Activated CD4-positive, alpha-beta T cell treated with anti-CD3 and anti-CD28 coated beads, Interleukin-10, Interleukin-2, amounts not matched to agents 100 ng/mL and 50 ng/mL, durations not matched to agents 16 hours and 8 hours (primary cell): ENCODE results near the gene NF1.
A peak's percentile ranks its signal among the peaks of the same experiment; 100 is the strongest.
"Not testable (repeated sequence)": the region's sequence is repeated elsewhere in the genome, so short reads cannot be mapped to it uniquely, and the experiment has no call there.

ENCODE experiments used
- DNase-seq: peaks from one replicate; pipeline ENCODE4 v3.0.0-alpha.2; 2020

NF1 gene, protein sequence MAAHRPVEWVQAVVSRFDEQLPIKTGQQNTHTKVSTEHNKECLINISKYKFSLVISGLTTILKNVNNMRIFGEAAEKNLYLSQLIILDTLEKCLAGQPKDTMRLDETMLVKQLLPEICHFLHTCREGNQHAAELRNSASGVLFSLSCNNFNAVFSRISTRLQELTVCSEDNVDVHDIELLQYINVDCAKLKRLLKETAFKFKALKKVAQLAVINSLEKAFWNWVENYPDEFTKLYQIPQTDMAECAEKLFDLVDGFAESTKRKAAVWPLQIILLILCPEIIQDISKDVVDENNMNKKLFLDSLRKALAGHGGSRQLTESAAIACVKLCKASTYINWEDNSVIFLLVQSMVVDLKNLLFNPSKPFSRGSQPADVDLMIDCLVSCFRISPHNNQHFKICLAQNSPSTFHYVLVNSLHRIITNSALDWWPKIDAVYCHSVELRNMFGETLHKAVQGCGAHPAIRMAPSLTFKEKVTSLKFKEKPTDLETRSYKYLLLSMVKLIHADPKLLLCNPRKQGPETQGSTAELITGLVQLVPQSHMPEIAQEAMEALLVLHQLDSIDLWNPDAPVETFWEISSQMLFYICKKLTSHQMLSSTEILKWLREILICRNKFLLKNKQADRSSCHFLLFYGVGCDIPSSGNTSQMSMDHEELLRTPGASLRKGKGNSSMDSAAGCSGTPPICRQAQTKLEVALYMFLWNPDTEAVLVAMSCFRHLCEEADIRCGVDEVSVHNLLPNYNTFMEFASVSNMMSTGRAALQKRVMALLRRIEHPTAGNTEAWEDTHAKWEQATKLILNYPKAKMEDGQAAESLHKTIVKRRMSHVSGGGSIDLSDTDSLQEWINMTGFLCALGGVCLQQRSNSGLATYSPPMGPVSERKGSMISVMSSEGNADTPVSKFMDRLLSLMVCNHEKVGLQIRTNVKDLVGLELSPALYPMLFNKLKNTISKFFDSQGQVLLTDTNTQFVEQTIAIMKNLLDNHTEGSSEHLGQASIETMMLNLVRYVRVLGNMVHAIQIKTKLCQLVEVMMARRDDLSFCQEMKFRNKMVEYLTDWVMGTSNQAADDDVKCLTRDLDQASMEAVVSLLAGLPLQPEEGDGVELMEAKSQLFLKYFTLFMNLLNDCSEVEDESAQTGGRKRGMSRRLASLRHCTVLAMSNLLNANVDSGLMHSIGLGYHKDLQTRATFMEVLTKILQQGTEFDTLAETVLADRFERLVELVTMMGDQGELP (N-terminal part only)

DNA sequence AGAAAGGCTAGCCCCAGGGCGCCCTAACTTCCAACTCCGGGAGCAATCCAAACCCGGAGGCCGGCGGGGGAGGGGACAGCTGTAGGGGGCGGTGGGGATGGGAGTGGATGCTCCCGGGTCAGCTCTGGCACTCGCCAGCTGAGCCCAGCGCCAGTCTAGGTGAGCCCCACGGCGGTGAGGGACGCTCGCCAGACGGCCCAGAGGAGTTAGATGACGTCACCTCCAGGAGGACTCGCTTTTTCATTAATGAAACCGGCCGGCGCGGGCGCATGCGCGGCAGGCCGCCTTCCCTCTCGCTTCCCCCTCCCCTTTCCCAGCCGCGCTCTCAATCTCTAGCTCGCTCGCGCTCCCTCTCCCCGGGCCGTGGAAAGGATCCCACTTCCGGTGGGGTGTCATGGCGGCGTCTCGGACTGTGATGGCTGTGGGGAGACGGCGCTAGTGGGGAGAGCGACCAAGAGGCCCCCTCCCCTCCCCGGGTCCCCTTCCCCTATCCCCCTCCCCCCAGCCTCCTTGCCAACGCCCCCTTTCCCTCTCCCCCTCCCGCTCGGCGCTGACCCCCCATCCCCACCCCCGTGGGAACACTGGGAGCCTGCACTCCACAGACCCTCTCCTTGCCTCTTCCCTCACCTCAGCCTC lies at the start of gene NF1:
NF1 (plus strand) TSS at position 378 of the 636 bp plus-strand sequence. CDS start 333 bp downstream, outside the sequence.
- DNase-seq = peak; percentile 95

GRCh38 chr17:31046856-31047425 lies 47.8 kb upstream of the NF1 start:
- not testable (repeated sequence) for DNase-seq

GRCh38 chr17:31048142-31048541 lies 46.6 kb upstream of the NF1 start:
- no peak for DNase-seq

DNA sequence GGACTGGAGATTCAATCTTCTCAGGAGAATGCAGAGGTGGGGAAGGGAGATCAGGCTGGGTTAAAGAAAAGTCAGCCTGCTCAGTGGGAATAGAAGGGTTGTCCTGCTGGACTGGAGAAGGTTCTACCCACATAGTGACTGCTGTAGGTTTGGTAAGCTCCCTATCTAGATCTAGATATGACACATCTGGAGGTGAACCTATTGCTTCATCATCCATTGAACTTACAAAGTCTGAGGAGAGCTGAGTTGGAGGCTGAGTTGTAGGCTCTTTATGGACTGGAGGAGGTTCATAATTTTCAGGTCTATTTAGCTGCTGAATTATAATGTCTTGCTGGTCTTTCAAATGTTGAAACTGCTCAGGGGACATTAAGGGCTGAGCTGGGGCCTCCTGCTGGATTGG lies 46.0 kb upstream of the NF1 start:
- DNase-seq = no peak

GRCh38 chr17:31050948-31051347 lies 43.8 kb upstream of the NF1 start:
- no peak for DNase-seq

DNA sequence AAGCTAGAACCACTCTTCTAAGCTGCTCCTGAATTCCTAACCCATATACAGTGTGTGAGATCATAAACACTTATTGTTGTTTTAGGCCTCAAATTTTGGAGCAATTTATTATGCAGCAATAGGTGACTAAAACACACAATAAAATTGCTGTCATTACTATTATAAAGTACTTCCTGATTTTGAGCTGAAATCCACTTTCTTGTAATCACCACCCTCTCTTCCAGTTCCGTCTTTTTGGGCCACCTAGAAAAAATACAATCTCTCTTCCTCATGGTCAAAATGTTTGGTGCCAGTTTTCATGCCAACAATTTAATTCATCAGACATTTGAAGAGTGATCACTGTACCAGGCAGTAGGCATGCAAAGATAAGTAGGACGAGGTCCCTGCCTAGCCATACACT lies 43.3 kb upstream of the NF1 start:
- DNase-seq = no peak

GRCh38 chr17:31052187-31052889 lies 42.4 kb upstream of the NF1 start:
- DNase-seq = peak; percentile 51

DNA sequence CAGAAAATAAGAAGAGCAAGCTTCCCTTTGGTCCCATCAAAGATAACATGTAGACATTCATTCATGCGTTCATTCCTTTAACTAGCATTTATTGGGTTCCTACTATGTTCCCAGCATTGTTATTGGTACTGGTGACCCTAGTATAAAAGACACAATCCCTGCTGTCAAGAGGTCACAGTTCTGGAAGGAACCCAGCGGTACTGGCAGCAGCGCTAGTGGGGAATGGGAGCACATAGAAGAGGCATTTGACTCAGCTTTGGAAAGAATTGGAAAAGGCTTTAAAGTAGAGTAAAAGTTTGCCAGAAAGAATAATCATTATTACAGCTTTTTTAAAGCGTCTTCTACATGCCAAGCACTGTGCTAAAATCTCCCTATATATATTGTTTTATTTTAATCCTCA lies 41.7 kb upstream of the NF1 start:
- no peak for DNase-seq

- no peak for DNase-seq
These were observed 40.0 kb upstream of the NF1 start for GRCh38 chr17:31054761-31055160.

DNA sequence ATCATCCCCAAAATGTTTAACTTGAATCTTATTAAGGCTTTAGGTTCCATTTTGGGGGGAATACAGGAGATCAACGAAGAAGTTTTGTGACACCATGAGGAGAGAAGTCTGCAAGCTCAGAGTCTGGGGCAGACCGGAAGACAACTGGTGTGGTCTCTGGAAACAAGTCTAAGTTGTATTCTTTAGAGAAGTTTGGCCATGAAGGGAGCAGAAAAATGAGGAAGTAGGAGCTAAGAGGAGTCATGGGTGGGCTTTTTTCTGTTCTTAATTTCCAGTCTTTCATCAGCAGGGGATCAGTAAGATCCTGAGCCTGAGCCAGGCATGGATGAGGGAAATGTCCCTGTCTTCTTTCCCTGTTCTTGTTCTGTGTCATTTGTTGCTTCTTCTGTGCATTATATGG lies 35.8 kb upstream of the NF1 start:
- no peak for DNase-seq

- DNase-seq = peak; percentile 62
These were observed 33.8 kb upstream of the NF1 start for GRCh38 chr17:31060791-31061550.

DNA sequence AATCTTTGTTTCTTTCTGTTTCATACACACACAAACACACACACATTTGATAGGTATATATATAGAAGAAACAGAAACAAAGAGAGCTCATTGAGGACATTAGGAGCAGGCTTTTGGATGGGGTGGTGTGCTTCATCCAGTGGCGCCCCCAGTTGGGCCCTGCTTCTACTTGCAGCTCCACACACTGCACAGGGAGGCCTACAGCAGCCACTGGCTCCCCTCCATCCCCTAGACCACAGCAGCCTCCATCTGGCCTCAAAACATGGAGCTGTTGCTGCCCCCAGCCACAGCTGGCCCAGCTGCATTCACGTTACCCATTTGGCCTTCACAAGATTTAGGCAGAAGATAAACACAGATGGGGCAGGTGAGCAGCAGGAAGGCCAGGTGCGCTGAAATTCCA lies 33.1 kb upstream of the NF1 start:
- DNase-seq = peak; percentile 26

DNA sequence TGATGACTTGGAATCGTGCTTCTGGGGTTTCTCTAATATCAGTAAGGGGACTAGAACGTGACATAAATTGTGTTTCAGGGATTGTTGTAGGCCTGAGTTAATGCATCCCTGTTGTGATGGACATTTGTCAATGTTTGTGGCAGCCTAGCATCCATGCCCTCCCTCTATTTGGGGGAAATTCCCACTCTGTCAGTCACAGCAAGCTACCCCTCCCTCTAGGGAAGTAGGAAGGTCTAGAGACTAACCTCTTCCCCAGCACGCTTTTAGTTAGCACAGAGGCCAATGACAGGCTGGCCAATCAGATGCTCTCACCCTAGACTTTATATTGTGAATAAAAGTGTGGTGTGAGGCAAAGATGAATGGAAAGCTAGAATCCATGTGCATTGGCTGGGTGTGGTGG lies 32.4 kb upstream of the NF1 start:
- no peak for DNase-seq

DNA sequence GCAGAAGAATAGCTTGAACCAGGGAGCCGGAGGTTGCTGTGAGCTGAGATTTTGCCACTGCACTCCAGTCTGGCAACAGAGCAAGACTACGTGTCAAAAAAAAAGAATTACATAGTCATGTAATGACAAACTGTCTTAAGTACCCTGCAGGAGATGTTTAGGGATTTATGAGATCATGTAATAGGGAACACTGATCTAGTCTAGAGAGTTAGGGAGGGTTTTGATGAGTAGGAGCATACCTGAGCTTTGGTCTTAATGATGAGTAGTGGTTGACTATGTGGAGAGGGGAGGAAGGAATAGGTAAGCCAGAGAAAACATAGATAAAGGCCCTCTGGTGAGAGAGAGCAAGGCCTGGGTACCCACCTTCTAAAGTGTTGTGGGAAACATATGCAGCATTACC lies 30.1 kb upstream of the NF1 start:
- DNase-seq = no peak

- peak; percentile 42 for DNase-seq
These were observed 27.0 kb upstream of the NF1 start for GRCh38 chr17:31067691-31068184.

DNA sequence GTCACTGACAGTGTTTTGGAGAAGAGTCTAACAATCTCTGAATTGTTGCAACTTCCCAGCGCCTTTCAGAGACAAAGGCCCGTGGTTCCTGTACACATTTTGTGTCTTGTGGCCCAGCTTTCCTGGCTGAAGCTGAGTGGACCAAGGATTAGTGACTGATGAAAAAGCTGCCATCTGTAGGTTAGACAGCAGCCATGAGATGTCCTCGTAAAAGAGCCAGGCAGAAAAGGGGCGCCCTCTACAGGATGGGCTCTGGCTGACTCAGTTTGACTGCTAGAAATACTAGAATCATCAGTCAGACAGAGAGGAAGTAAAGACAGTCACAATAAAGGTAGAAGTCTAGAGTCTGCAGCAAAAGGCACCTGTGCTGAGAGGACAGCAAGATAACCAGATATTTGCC lies 26.5 kb upstream of the NF1 start:
- peak; percentile 73 for DNase-seq

- no peak for DNase-seq
These were observed 22.6 kb upstream of the NF1 start for GRCh38 chr17:31072186-31072585.

GRCh38 chr17:31073411-31073810 lies 21.4 kb upstream of the NF1 start:
- no peak for DNase-seq

GRCh38 chr17:31074772-31075555 lies 19.8 kb upstream of the NF1 start:
- DNase-seq = no peak

GRCh38 chr17:31078290-31078689 lies 16.5 kb upstream of the NF1 start:
- no peak for DNase-seq
